Measurements from ENCODE around the gene ACCS.
A peak's percentile ranks its signal among the peaks of the same experiment; 100 is the strongest.

The ACCS gene

GRCh38 chr11:44067266-44067665 lies 1.2 kb downstream of the ACCS start:
- H3K9ac ChIP-seq (ENCODE audit: low read depth in 1 of 2, low read length in 2 of 2): no peak overlapping the region
- H3K27ac ChIP-seq (ENCODE audit: low read depth in 2 of 2, low read length in 2 of 2): no peak overlapping the region
- H3K4me3 ChIP-seq (ENCODE audit: low read length in 2 of 2): peak overlapping the region; percentile 68 to 95
- no peaks in the 10 kb centered on the region for H3K27me3 ChIP-seq (ENCODE audit: control insufficient read depth in 2 of 2, insufficient read depth in 2 of 2, low read length in 2 of 2)
- H3K36me3 ChIP-seq (ENCODE audit: control insufficient read depth in 2 of 2, insufficient read depth in 2 of 2, low read length in 2 of 2): no peaks in the 10 kb centered on the region
- H3K9me3 ChIP-seq (ENCODE audit: control insufficient read depth in 2 of 2, low read length in 2 of 2): no peaks in the 10 kb centered on the region
- H3K4me1 ChIP-seq (ENCODE audit: control insufficient read depth in 2 of 2, insufficient read depth in 2 of 2, low read length in 2 of 2): peaks cover 9% of the 10 kb centered on the region in 2 donors

GRCh38 chr11:44068180-44068579 lies 2.1 kb downstream of the ACCS start:
- Histone ChIP-seq H3K36me3 (ENCODE audit: control insufficient read depth in 2 of 2, insufficient read depth in 2 of 2, low read length in 2 of 2) (peaks cover 0 to 2% of the 10 kb centered on the region in 2 donors), H3K27ac (ENCODE audit: low read depth in 2 of 2, low read length in 2 of 2) (no peak overlapping the region), H3K4me3 (ENCODE audit: low read length in 2 of 2) (no peak overlapping the region)

GRCh38 chr11:44071157-44071556 lies 5.1 kb downstream of the ACCS start:
- no peak overlapping the region for H3K27ac ChIP-seq (ENCODE audit: low read depth in 2 of 2, low read length in 2 of 2)
- no peak overlapping the region for H3K9ac ChIP-seq (ENCODE audit: low read depth in 1 of 2, low read length in 2 of 2)
- peaks cover 7 to 8% of the 10 kb centered on the region in 2 donors for H3K36me3 ChIP-seq (ENCODE audit: control insufficient read depth in 2 of 2, insufficient read depth in 2 of 2, low read length in 2 of 2)
- no peaks in the 10 kb centered on the region for H3K9me3 ChIP-seq (ENCODE audit: control insufficient read depth in 2 of 2, low read length in 2 of 2)
- H3K4me3 ChIP-seq (ENCODE audit: low read length in 2 of 2): no peak overlapping the region
- H3K27me3 ChIP-seq (ENCODE audit: control insufficient read depth in 2 of 2, insufficient read depth in 2 of 2, low read length in 2 of 2): no peaks in the 10 kb centered on the region
- H3K4me1 ChIP-seq (ENCODE audit: control insufficient read depth in 2 of 2, insufficient read depth in 2 of 2, low read length in 2 of 2): peaks cover 4 to 9% of the 10 kb centered on the region in 2 donors

More at GRCh38 chr11:44068180-44068579, 2.1 kb downstream of the ACCS start:
- Histone ChIP-seq H3K9me3 (ENCODE audit: control insufficient read depth in 2 of 2, low read length in 2 of 2) (no peaks in the 10 kb centered on the region), H3K4me1 (ENCODE audit: control insufficient read depth in 2 of 2, insufficient read depth in 2 of 2, low read length in 2 of 2) (peaks cover 9% of the 10 kb centered on the region in 2 donors), H3K9ac (ENCODE audit: low read depth in 1 of 2, low read length in 2 of 2) (no peak overlapping the region), H3K27me3 (ENCODE audit: control insufficient read depth in 2 of 2, insufficient read depth in 2 of 2, low read length in 2 of 2) (no peaks in the 10 kb centered on the region)

- Histone ChIP-seq H3K27me3 (ENCODE audit: control insufficient read depth in 2 of 2, insufficient read depth in 2 of 2, low read length in 2 of 2) (no peaks in the 10 kb centered on the region), H3K9ac (ENCODE audit: low read depth in 1 of 2, low read length in 2 of 2) (no peak overlapping the region), H3K27ac (ENCODE audit: low read depth in 2 of 2, low read length in 2 of 2) (no peak overlapping the region), H3K9me3 (ENCODE audit: control insufficient read depth in 2 of 2, low read length in 2 of 2) (no peaks in the 10 kb centered on the region), H3K4me1 (ENCODE audit: control insufficient read depth in 2 of 2, insufficient read depth in 2 of 2, low read length in 2 of 2) (no peaks in the 10 kb centered on the region), H3K4me3 (ENCODE audit: low read length in 2 of 2) (no peak overlapping the region), H3K36me3 (ENCODE audit: control insufficient read depth in 2 of 2, insufficient read depth in 2 of 2, low read length in 2 of 2) (peaks cover 7 to 11% of the 10 kb centered on the region in 2 donors)
Observed at GRCh38 chr11:44072757-44073658, 6.9 kb downstream of the ACCS start.

GRCh38 chr11:44078794-44079193 lies 12.7 kb downstream of the ACCS start:
- Histone ChIP-seq H3K27ac (ENCODE audit: low read depth in 2 of 2, low read length in 2 of 2) (no peak overlapping the region), H3K27me3 (ENCODE audit: control insufficient read depth in 2 of 2, insufficient read depth in 2 of 2, low read length in 2 of 2) (no peaks in the 10 kb centered on the region), H3K4me1 (ENCODE audit: control insufficient read depth in 2 of 2, insufficient read depth in 2 of 2, low read length in 2 of 2) (no peaks in the 10 kb centered on the region), H3K9ac (ENCODE audit: low read depth in 1 of 2, low read length in 2 of 2) (no peak overlapping the region), H3K36me3 (ENCODE audit: control insufficient read depth in 2 of 2, insufficient read depth in 2 of 2, low read length in 2 of 2) (peaks cover 7 to 11% of the 10 kb centered on the region in 2 donors), H3K9me3 (ENCODE audit: control insufficient read depth in 2 of 2, low read length in 2 of 2) (no peaks in the 10 kb centered on the region), H3K4me3 (ENCODE audit: low read length in 2 of 2) (no peak overlapping the region)

- Histone ChIP-seq H3K27me3 (ENCODE audit: control insufficient read depth in 2 of 2, insufficient read depth in 2 of 2, low read length in 2 of 2) (no peaks in the 10 kb centered on the region), H3K27ac (ENCODE audit: low read depth in 2 of 2, low read length in 2 of 2) (no peak overlapping the region), H3K36me3 (ENCODE audit: control insufficient read depth in 2 of 2, insufficient read depth in 2 of 2, low read length in 2 of 2) (peaks cover 7 to 11% of the 10 kb centered on the region in 2 donors), H3K4me1 (ENCODE audit: control insufficient read depth in 2 of 2, insufficient read depth in 2 of 2, low read length in 2 of 2) (no peaks in the 10 kb centered on the region), H3K9ac (ENCODE audit: low read depth in 1 of 2, low read length in 2 of 2) (no peak overlapping the region), H3K9me3 (ENCODE audit: control insufficient read depth in 2 of 2, low read length in 2 of 2) (no peaks in the 10 kb centered on the region), H3K4me3 (ENCODE audit: low read length in 2 of 2) (no peak overlapping the region)
Observed at GRCh38 chr11:44079376-44079775, 13.3 kb downstream of the ACCS start.

- no peaks in the 10 kb centered on the region for H3K9me3 ChIP-seq (ENCODE audit: control insufficient read depth in 2 of 2, low read length in 2 of 2)
- no peak overlapping the region for H3K9ac ChIP-seq (ENCODE audit: low read depth in 1 of 2, low read length in 2 of 2)
- no peaks in the 10 kb centered on the region for H3K4me1 ChIP-seq (ENCODE audit: control insufficient read depth in 2 of 2, insufficient read depth in 2 of 2, low read length in 2 of 2)
- no peaks in the 10 kb centered on the region for H3K27me3 ChIP-seq (ENCODE audit: control insufficient read depth in 2 of 2, insufficient read depth in 2 of 2, low read length in 2 of 2)
- no peak overlapping the region for H3K4me3 ChIP-seq (ENCODE audit: low read length in 2 of 2)
- H3K36me3 ChIP-seq (ENCODE audit: control insufficient read depth in 2 of 2, insufficient read depth in 2 of 2, low read length in 2 of 2): peaks cover under 1 to 5% of the 10 kb centered on the region in 2 donors
- H3K27ac ChIP-seq (ENCODE audit: low read depth in 2 of 2, low read length in 2 of 2): no peak overlapping the region
Observed at GRCh38 chr11:44080951-44081350, 14.9 kb downstream of the ACCS start.

- H3K9me3 ChIP-seq (ENCODE audit: control insufficient read depth in 2 of 2, low read length in 2 of 2): no peaks in the 10 kb centered on the region
- no peak overlapping the region for H3K4me3 ChIP-seq (ENCODE audit: low read length in 2 of 2)
- no peak overlapping the region for H3K27ac ChIP-seq (ENCODE audit: low read depth in 2 of 2, low read length in 2 of 2)
- no peak overlapping the region for H3K9ac ChIP-seq (ENCODE audit: low read depth in 1 of 2, low read length in 2 of 2)
- H3K36me3 ChIP-seq (ENCODE audit: control insufficient read depth in 2 of 2, insufficient read depth in 2 of 2, low read length in 2 of 2): peaks cover 0 to 2% of the 10 kb centered on the region in 2 donors
- no peaks in the 10 kb centered on the region for H3K27me3 ChIP-seq (ENCODE audit: control insufficient read depth in 2 of 2, insufficient read depth in 2 of 2, low read length in 2 of 2)
- no peaks in the 10 kb centered on the region for H3K4me1 ChIP-seq (ENCODE audit: control insufficient read depth in 2 of 2, insufficient read depth in 2 of 2, low read length in 2 of 2)
Observed at GRCh38 chr11:44082645-44083044, 16.6 kb downstream of the ACCS start.

GRCh38 chr11:44083433-44083832 lies 17.4 kb downstream of the ACCS start:
- Histone ChIP-seq H3K36me3 (ENCODE audit: control insufficient read depth in 2 of 2, insufficient read depth in 2 of 2, low read length in 2 of 2) (peaks cover 0 to 2% of the 10 kb centered on the region in 2 donors), H3K27me3 (ENCODE audit: control insufficient read depth in 2 of 2, insufficient read depth in 2 of 2, low read length in 2 of 2) (no peaks in the 10 kb centered on the region), H3K27ac (ENCODE audit: low read depth in 2 of 2, low read length in 2 of 2) (no peak overlapping the region), H3K9me3 (ENCODE audit: control insufficient read depth in 2 of 2, low read length in 2 of 2) (no peaks in the 10 kb centered on the region), H3K4me1 (ENCODE audit: control insufficient read depth in 2 of 2, insufficient read depth in 2 of 2, low read length in 2 of 2) (no peaks in the 10 kb centered on the region), H3K4me3 (ENCODE audit: low read length in 2 of 2) (no peak overlapping the region), H3K9ac (ENCODE audit: low read depth in 1 of 2, low read length in 2 of 2) (no peak overlapping the region)

- H3K27me3 ChIP-seq (ENCODE audit: control insufficient read depth in 2 of 2, insufficient read depth in 2 of 2, low read length in 2 of 2): no peaks in the 10 kb centered on the region
- H3K36me3 ChIP-seq (ENCODE audit: control insufficient read depth in 2 of 2, insufficient read depth in 2 of 2, low read length in 2 of 2): peaks cover 0 to 2% of the 10 kb centered on the region in 2 donors
Observed at GRCh38 chr11:44083906-44084305, 17.8 kb downstream of the ACCS start.

More at GRCh38 chr11:44083906-44084305, 17.8 kb downstream of the ACCS start:
- H3K4me1 ChIP-seq (ENCODE audit: control insufficient read depth in 2 of 2, insufficient read depth in 2 of 2, low read length in 2 of 2): no peaks in the 10 kb centered on the region
- H3K9me3 ChIP-seq (ENCODE audit: control insufficient read depth in 2 of 2, low read length in 2 of 2): no peaks in the 10 kb centered on the region
- H3K9ac ChIP-seq (ENCODE audit: low read depth in 1 of 2, low read length in 2 of 2): no peak overlapping the region
- no peak overlapping the region for H3K4me3 ChIP-seq (ENCODE audit: low read length in 2 of 2)
- no peak overlapping the region for H3K27ac ChIP-seq (ENCODE audit: low read depth in 2 of 2, low read length in 2 of 2)
